ENCODE data around the gene KLHDC7B. TPM values are rescaled to one million over a fixed set of nuclear protein-coding genes. Genes with fewer than 3 reads are reported as not detected.

Gene KLHDC7B
- total and polyA plus RNA-seq, 10 of the 15 experiments (the other 5 are each of a cell fraction or from before 2014, with no cell fraction given) = 0.05 to 2.2 (median 0.93) TPM; not detected in 2

GRCh38 chr22:50582493-50583293 lies 37.0 kb downstream of the KLHDC7B start, which contains the start of gene CHKB (continued):
- no peak for TF ChIP-seq CEBPZ (IDR thresholded peaks at IDR 0.05; ENCODE audit: low read depth, low read length)
- peak; percentile 62 for TF ChIP-seq NR2C2 (IDR thresholded peaks at IDR 0.05; ENCODE audit: borderline replicate concordance, control insufficient read depth, insufficient read length, low read depth)
- peak; percentile 61; the same call in 1 of the 2 replicates for TF ChIP-seq PKNOX1 (IDR thresholded peaks at IDR 0.05)
- peak; percentile 88 for TF ChIP-seq CREB1 (IDR thresholded peaks at IDR 0.05; ENCODE audit: low read depth)
- 0 out of 2 replicates have a peak, but pooled peaks have one; percentile 30 for TF ChIP-seq CBFB (IDR thresholded peaks at IDR 0.05; ENCODE audit: low read depth)
- TF ChIP-seq POLR2A (IDR thresholded peaks at IDR 0.05; ENCODE audit: low read depth, low read length) = peak; percentile 86
- TF ChIP-seq ATF2 (IDR thresholded peaks at IDR 0.05; ENCODE audit: low read length) = no peak
- no peak for TF ChIP-seq HDAC6 (IDR thresholded peaks at IDR 0.05; ENCODE audit: unreplicated experiment)
- TF ChIP-seq CBX3 (IDR thresholded peaks at IDR 0.05; ENCODE audit: borderline replicate concordance, low read depth) = no peak
- TF ChIP-seq SMAD5 (IDR thresholded peaks at IDR 0.05; ENCODE audit: low read depth) = peak; percentile 45; the same call in 1 of the 2 replicates
- TF ChIP-seq MAX (IDR thresholded peaks at IDR 0.05; ENCODE audit: low read depth, low read length) = 0 out of 2 replicates have a peak, but pooled peaks have one; percentile 13
- 0 out of 2 replicates have a peak, but pooled peaks have one; percentile 53 for TF ChIP-seq IRF3 (IDR thresholded peaks at IDR 0.05)
- TF ChIP-seq RELB (IDR thresholded peaks at IDR 0.05; ENCODE audit: low read depth) = peak; percentile 34; the same call in 1 of the 2 replicates
- TF ChIP-seq KLF5 (IDR thresholded peaks at IDR 0.05; ENCODE audit: partially characterized antibody) = peak; percentile 24
- TF ChIP-seq POU2F2 (IDR thresholded peaks at IDR 0.05; ENCODE audit: borderline replicate concordance, low read depth, low read length) = peak; percentile 40; the same call in 1 of the 3 replicates
- no peak for TF ChIP-seq USF2 (IDR thresholded peaks at IDR 0.05; ENCODE audit: borderline replicate concordance, low read depth, low read length)
- peak; percentile 86 for TF ChIP-seq SP1 (IDR thresholded peaks at IDR 0.05; ENCODE audit: low read depth, low read length)
- no peak for TF ChIP-seq BMI1 (IDR thresholded peaks at IDR 0.05; ENCODE audit: borderline replicate concordance)
- no peak for TF ChIP-seq MTA2 (IDR thresholded peaks at IDR 0.05; ENCODE audit: low read depth)
- peak; percentile 34; the same call in 1 of the 2 replicates for TF ChIP-seq HCFC1 (IDR thresholded peaks at IDR 0.05; ENCODE audit: low read length)

Measured in GM12878 (cell line).